Panc1 (cell line): Measurements from ENCODE around the gene PDE11A. TPM values are rescaled to one million over a fixed set of nuclear protein-coding genes. Genes with fewer than 3 reads are reported as not detected.

Experiments used
- ATAC-seq: fragments of 200-7000 bp; cut with Tn5 transposase; 2 replicates; pipeline ENCODE4 v1.9.1; 2020; ENCODE audit warnings: mild to moderate bottlenecking, moderate library complexity
- BruUV-seq: library from RNA; stranded (reverse); fragments of 400-500 nt; replicated peaks from 2 replicates; lab custom pipeline; 2021; lab: Mats Ljungman, UMichigan
- CTCF ChIA-PET: fragments of 300-600 bp; sonication (Branson Sonifier 250); formaldehyde crosslinking; loops from one replicate; lab custom pipeline; 2022; ENCODE audit warnings: antibody characterized with exemption; lab: Charles Lee
- POLR2A ChIA-PET: fragments of 300-600 bp; sonication (Branson Sonifier 250); formaldehyde crosslinking; loops from one replicate; lab custom pipeline; 2022; ENCODE audit warnings: antibody characterized with exemption; lab: Charles Lee
- DNase-seq: peaks from one replicate; pipeline ENCODE4 v3.0.0-alpha.2; 2010; ENCODE audit warnings: low read depth, low spot score
- H3K27ac ChIP-seq: 2 replicates; pipeline ENCODE4 v1.5.1; 2011; ENCODE audit warnings: mild to moderate bottlenecking, low read length, inconsistent platforms
- H3K27me3 ChIP-seq: fragments of 200-500 bp; sonication (Bioruptor generic); 2 replicates; pipeline ENCODE4 v1.6.0; 2014; ENCODE audit warnings: low read length, inconsistent platforms; ENCODE audit not compliant: control insufficient read depth, insufficient read depth
- H3K36me3 ChIP-seq: fragments of 200-500 bp; sonication (Bioruptor generic); 2 replicates; pipeline ENCODE4 v1.5.1; 2014; ENCODE audit warnings: inconsistent platforms, mild to moderate bottlenecking, low read length, moderate library complexity; ENCODE audit not compliant: control insufficient read depth, insufficient read depth
- H3K4me1 ChIP-seq: 2 replicates; pipeline ENCODE4 v1.5.1; 2011; ENCODE audit warnings: inconsistent platforms, mild to moderate bottlenecking, low read length, moderate library complexity; ENCODE audit not compliant: control insufficient read depth, insufficient read depth
- H3K4me3 ChIP-seq, 2 experiments: 2 replicates each; pipeline ENCODE4 v1.5.1; 2011 to 2012; ENCODE audit warnings: low read depth in 2 of 2, low read length in 2 of 2, mild to moderate bottlenecking in 2 of 2, inconsistent platforms in 1 of 2, moderate library complexity in 1 of 2
- H3K9me3 ChIP-seq: fragments of 200-500 bp; sonication (Bioruptor generic); 2 replicates; pipeline ENCODE4 v1.5.1; 2014; ENCODE audit warnings: low read depth, mild to moderate bottlenecking, inconsistent platforms, low read length, moderate library complexity; ENCODE audit not compliant: control insufficient read depth, insufficient read depth
- CTCF ChIP-seq: fragments of 450-650 bp; IDR thresholded peaks from 2 replicates; pipeline ENCODE4 v1.5.1; 2017; ENCODE audit warnings: mild to moderate bottlenecking
- POLR2AphosphoS5 ChIP-seq: IDR thresholded peaks from 2 replicates; pipeline ENCODE4 v1.6.1; 2012; ENCODE audit warnings: mild to moderate bottlenecking, low read depth, low read length, moderate library complexity
- REST ChIP-seq, 2 experiments: IDR thresholded peaks; 2 replicates each; pipeline ENCODE4 v1.6.1; 2011 to 2012; ENCODE audit warnings: low read depth in 2 of 2, control low read depth in 1 of 2, low read length in 1 of 2, mild to moderate bottlenecking in 1 of 2, moderate library complexity in 1 of 2; ENCODE audit not compliant: insufficient read depth in 1 of 2
- SIN3A ChIP-seq: IDR thresholded peaks from 2 replicates; pipeline ENCODE4 v1.6.1; 2012; ENCODE audit warnings: low read depth, mild to moderate bottlenecking, low read length, moderate library complexity, borderline replicate concordance; ENCODE audit not compliant: insufficient read depth
- TCF7L2 ChIP-seq: IDR thresholded peaks from 2 replicates; pipeline ENCODE4 v1.6.1; 2011; ENCODE audit warnings: mild to moderate bottlenecking, low read depth, low read length, inconsistent platforms
- in situ Hi-C: cut with HindIII; loops from 2 replicates; pipeline ENCODE4 v1.10.0; 2016; ENCODE audit warnings: low sequenced_read_pairs, low pct_unique_long_range_greater_than_20kb
- intact Hi-C: fragments of 100-400 bp; cut with micrococcal nuclease; formaldehyde crosslinking; loops from one replicate; pipeline ENCODE4 v1.10.0; 2022; ENCODE audit not compliant: unreplicated experiment
- total RNA-seq: library from RNA; stranded (reverse); gene quantifications from one replicate; pipeline ENCODE4 v1.2.1, GENCODE V29; 2021; ENCODE audit not compliant: unreplicated experiment

The PDE11A gene
- total RNA-seq, 1 experiment from 2014 or later, result not detected

GRCh38 chr2:177610813-177611212 lies 461.8 kb downstream of the PDE11A start:
- POLR2A ChIA-PET, result no interaction called here
- intact Hi-C loops (no loop called here), in situ Hi-C loops (no loop called here)
- Histone ChIP-seq H3K27ac (no peak overlapping the region), H3K4me3 (no peak overlapping the region), H3K27me3 (no peaks in the 10 kb centered on the region), H3K36me3 (no peaks in the 10 kb centered on the region), H3K9me3 (no peaks in the 10 kb centered on the region; the same call in 1 of the 2 replicates), H3K4me1 (no peaks in the 10 kb centered on the region)
- TF ChIP-seq TCF7L2 (no peak), SIN3A (no peak), POLR2AphosphoS5 (no peak), CTCF (no peak), REST (IDR thresholded peaks at IDR 0.05; ENCODE audit: insufficient read depth in 1 of 2, low read depth in 2 of 2, low read length in 1 of 2) (no peak)
- CTCF ChIA-PET, result no interaction called here
- DNase-seq (no peak), ATAC-seq (no peak)
- BruUV-seq, result no TSS peak

DNA sequence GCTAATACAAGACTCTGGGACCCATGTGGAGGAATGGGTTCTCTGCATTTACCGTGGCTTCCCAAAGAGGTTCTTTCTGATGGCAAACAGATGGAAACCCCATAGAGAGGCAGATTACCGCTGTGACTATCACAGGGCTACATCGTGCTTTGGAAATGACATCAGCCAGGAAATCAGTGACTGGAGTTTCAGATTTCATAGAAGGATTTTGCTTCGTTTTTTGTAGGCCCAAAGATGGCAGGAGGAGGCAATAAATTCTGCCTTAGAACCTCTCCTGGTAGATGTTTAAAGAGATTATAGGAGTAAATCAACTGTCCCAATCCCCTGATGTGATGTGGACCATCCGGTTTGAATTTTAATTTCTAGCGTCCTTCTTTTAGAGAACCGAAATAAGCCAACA lies 465.9 kb downstream of the PDE11A start:
- Histone ChIP-seq H3K27ac (no peak overlapping the region), H3K27me3 (no peaks in the 10 kb centered on the region), H3K4me3 (no peak overlapping the region), H3K4me1 (no peaks in the 10 kb centered on the region), H3K36me3 (no peaks in the 10 kb centered on the region), H3K9me3 (no peaks in the 10 kb centered on the region; the same call in 1 of the 2 replicates)
- ATAC-seq (no peak), DNase-seq (no peak)
- BruUV-seq, result no TSS peak
- in situ Hi-C loops (no loop called here), intact Hi-C loops (loop anchor here (10.0 kb wide), 1 partner anchor 262 kb away; no protein-coding TSS in a partner anchor)
- TF ChIP-seq CTCF (no peak), REST (IDR thresholded peaks at IDR 0.05; ENCODE audit: insufficient read depth in 1 of 2, low read depth in 2 of 2, low read length in 1 of 2) (no peak), POLR2AphosphoS5 (no peak), TCF7L2 (no peak), SIN3A (no peak)
- ChIA-PET CTCF (no interaction called here), POLR2A (no interaction called here)
